Lung (tissue), 12 donors: ENCODE measurements around the gene DLG1. TPM values are rescaled to one million over a fixed set of nuclear protein-coding genes. Genes with fewer than 3 reads are reported as not detected.

Experiments used
- ATAC-seq: fragments of 200-7000 bp; cut with Tn5 transposase; one replicate; pipeline ENCODE4 v1.9.1; 2020; ENCODE audit warnings: moderate number of reproducible peaks; ENCODE audit not compliant: insufficient read depth, low FRiP score
- DNase-seq, 3 donors: peaks; one replicate each; pipeline ENCODE4 v3.0.0-alpha.2; 2013 to 2017
- H3K27ac ChIP-seq, 2 donors: one replicate each; pipeline ENCODE4 v1.5.1; 2013; ENCODE audit warnings: mild to moderate bottlenecking in 2 of 2, moderate library complexity in 2 of 2, control low read depth in 1 of 2, inconsistent platforms in 1 of 2, low read depth in 1 of 2, low read length in 1 of 2
- H3K27me3 ChIP-seq, 3 donors: one replicate each; pipeline ENCODE4 v1.5.1; 2013; ENCODE audit warnings: low read length in 2 of 3; ENCODE audit not compliant: control insufficient read depth in 3 of 3, insufficient read depth in 3 of 3
- H3K36me3 ChIP-seq, 4 donors: one replicate each; pipeline ENCODE4 v1.5.1; 2013; ENCODE audit warnings: low read length in 4 of 4, mild to moderate bottlenecking in 1 of 4, moderate library complexity in 1 of 4; ENCODE audit not compliant: control insufficient read depth in 4 of 4, insufficient read depth in 4 of 4
- H3K4me1 ChIP-seq, 5 donors: one replicate each; pipeline ENCODE4 v1.5.1; 2013; ENCODE audit warnings: low read length in 5 of 5, mild to moderate bottlenecking in 2 of 5, moderate library complexity in 1 of 5; ENCODE audit not compliant: control insufficient read depth in 5 of 5, insufficient read depth in 5 of 5
- H3K4me3 ChIP-seq: one replicate; pipeline ENCODE4 v1.5.1; 2013; ENCODE audit warnings: mild to moderate bottlenecking, control low read depth, moderate library complexity
- H3K9ac ChIP-seq, 2 donors: one replicate each; pipeline ENCODE4 v1.5.1; 2013; ENCODE audit warnings: low read length in 2 of 2, control low read depth in 1 of 2; ENCODE audit not compliant: insufficient read depth in 1 of 2
- H3K9me3 ChIP-seq, 4 donors: one replicate each; pipeline ENCODE4 v1.5.1; 2013; ENCODE audit warnings: low read length in 3 of 4, mild to moderate bottlenecking in 1 of 4, moderate library complexity in 1 of 4; ENCODE audit not compliant: control insufficient read depth in 4 of 4, insufficient read depth in 3 of 4
- WGBS, 2 donors: extraction: QIAGEN DNeasy Blood & Tissue Kit; methylation state at CpG; one replicate each; pipeline ENCODE4 v1.1.7; 2013; 5-methylcytosine and 5-hydroxymethylcytosine counted together
- polyA plus RNA-seq, 2 donors: library from polyadenylated mRNA; stranded (reverse); fragments of 200-250 nt; gene quantifications; one replicate each; pipeline ENCODE4 v1.2.1, GENCODE V29; 2013
- total RNA-seq, 2 donors: library from RNA; depleted of rRNA in 1 of 2; stranded (reverse); fragments of >200 nt in 1 of 2; gene quantifications; one replicate each; pipeline ENCODE4 v1.2.1, GENCODE V29; 2014 to 2021
- TF ChIP-seq, protein P1 (sequence below): IDR thresholded peaks from 2 replicates; pipeline ENCODE4 v1.5.1; 2012; ENCODE audit warnings: mild to moderate bottlenecking; ENCODE audit errors: control extremely low read depth, extremely low read depth
- donor health status: control.
- donor health status: control.
- donor health status: Bipolar disorder and iron deficiency.
- donor health status: healthy.
- donor health status: DM: yes; HTN: yes; CAD: no.

DLG1 gene
- total and polyA plus RNA-seq, 4 donors: 16.0 to 114 (median 45.7) TPM

DNA sequence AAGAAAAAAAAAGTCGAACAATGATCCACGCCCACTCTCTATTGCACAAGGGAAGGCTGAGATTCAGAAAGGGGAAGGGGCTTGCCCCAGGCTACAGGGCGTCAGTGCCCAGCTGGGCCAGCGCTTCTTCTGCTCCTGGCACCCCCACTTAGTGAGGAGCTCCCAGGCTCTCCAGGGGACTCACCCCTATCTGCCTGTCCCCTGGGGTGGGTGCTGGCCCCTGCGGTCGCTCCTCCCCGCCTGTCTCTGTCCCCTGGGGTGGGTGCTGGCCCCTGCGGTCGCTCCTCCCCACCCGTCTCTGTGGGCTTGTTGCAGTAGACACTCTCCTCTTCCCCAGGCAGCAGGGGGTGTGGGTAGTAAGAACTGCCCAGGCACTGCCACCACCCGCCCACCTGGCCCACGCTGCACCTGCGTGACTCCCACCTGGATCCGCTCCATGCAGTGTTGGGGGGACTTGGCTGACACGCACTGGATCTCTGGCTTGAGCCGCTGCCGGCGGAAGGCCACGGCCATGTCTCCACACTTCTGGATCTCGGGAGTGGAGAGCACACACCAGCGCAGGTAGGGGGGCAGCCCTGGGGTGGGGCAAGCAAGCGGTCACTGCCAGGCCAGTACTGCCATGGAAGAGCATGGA lies 283.4 kb downstream of the DLG1 start:
- ATAC-seq (no peak), DNase-seq (no peak)
- 89 to 93% methylated on average over 22 of the region's 22 CpGs for WGBS, 2 donors
- no peaks in the 10 kb centered on the region for H3K27me3 ChIP-seq
- H3K9ac ChIP-seq: no peak overlapping the region
- H3K4me3 ChIP-seq: no peak overlapping the region
- H3K9me3 ChIP-seq: no peaks in the 10 kb centered on the region
- H3K27ac ChIP-seq: no peak overlapping the region
- H3K4me1 ChIP-seq: peaks cover 0 to 15% (median 0%) of the 10 kb centered on the region in 5 donors
- no peaks in the 10 kb centered on the region for H3K36me3 ChIP-seq
- TF ChIP-seq, protein P1, sequence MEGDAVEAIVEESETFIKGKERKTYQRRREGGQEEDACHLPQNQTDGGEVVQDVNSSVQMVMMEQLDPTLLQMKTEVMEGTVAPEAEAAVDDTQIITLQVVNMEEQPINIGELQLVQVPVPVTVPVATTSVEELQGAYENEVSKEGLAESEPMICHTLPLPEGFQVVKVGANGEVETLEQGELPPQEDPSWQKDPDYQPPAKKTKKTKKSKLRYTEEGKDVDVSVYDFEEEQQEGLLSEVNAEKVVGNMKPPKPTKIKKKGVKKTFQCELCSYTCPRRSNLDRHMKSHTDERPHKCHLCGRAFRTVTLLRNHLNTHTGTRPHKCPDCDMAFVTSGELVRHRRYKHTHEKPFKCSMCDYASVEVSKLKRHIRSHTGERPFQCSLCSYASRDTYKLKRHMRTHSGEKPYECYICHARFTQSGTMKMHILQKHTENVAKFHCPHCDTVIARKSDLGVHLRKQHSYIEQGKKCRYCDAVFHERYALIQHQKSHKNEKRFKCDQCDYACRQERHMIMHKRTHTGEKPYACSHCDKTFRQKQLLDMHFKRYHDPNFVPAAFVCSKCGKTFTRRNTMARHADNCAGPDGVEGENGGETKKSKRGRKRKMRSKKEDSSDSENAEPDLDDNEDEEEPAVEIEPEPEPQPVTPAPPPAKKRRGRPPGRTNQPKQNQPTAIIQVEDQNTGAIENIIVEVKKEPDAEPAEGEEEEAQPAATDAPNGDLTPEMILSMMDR: no peak

DNA sequence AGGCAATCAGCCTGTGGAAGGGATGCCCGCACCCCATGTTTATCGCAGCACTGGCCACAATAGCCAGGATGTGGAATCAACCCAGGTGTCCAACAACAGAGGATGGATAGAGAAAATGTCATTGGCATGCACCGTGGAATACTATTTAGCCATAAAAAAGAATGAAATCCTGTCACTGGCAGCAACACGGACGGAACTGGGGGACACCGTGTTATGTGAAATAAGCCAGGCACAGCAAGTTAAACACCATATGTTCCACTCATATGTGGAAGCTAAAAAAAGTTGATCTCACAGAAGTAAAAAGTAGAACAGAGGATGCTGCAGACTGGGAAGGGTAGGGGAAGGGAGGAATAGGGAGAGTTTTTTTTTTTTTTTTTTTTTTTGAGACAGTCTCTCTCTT lies 284.4 kb downstream of the DLG1 start:
- 96% methylated on average over 6 of the region's 6 CpGs for WGBS, 2 donors
- peaks cover 0 to 15% (median 0%) of the 10 kb centered on the region in 5 donors for H3K4me1 ChIP-seq

DNA sequence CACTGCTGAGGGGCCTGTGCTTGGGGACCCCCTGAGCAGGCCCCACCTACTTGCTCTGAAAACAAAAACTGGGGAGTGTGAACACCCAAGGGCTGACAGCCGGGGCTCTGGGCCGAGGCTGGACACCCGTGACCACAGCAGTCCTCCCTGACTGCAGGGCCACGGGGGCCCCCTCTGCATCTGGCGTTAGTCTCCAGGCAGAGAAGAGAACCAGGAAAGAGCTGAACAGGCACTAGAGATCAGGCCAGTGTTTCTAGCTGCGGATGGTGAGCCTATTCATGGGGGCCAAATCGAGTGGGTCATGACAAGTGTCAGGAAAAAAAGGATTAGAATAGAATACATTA lies 285.9 kb downstream of the DLG1 start:
- WGBS, 2 donors: 80 to 94% methylated on average over 7 of the region's 7 CpGs
- H3K4me1 ChIP-seq: peaks cover 0 to 15% (median 0%) of the 10 kb centered on the region in 5 donors
- H3K9ac ChIP-seq: no peak overlapping the region
- TF ChIP-seq, protein P1: no peak
- no peak overlapping the region for H3K4me3 ChIP-seq
- no peaks in the 10 kb centered on the region for H3K27me3 ChIP-seq
- DNase-seq (no peak), ATAC-seq (no peak)
- no peaks in the 10 kb centered on the region for H3K9me3 ChIP-seq
- H3K27ac ChIP-seq: no peak overlapping the region
- no peaks in the 10 kb centered on the region for H3K36me3 ChIP-seq

More for the DNA sequence above, 284.4 kb downstream of the DLG1 start:
- H3K9me3 ChIP-seq: no peaks in the 10 kb centered on the region
- no peak overlapping the region for H3K9ac ChIP-seq
- ATAC-seq (no peak), DNase-seq (no peak)
- no peaks in the 10 kb centered on the region for H3K27me3 ChIP-seq
- H3K36me3 ChIP-seq: no peaks in the 10 kb centered on the region
- H3K4me3 ChIP-seq: no peak overlapping the region
- no peak overlapping the region for H3K27ac ChIP-seq
- TF ChIP-seq, protein P1: no peak
